IMR-90 (cell line): ENCODE data around the gene ADORA2A. TPM values are rescaled to one million over a fixed set of nuclear protein-coding genes. Genes with fewer than 3 reads are reported as not detected.

Experiments used
- ATAC-seq: fragments of 200-7000 bp; cut with Tn5 transposase; 2 replicates; pipeline ENCODE4 v1.9.1; 2020; ENCODE audit warnings: low read depth, mild to moderate bottlenecking, moderate library complexity
- BruUV-seq: library from RNA; stranded (reverse); fragments of 400-500 nt; replicated peaks from 2 replicates; lab custom pipeline; 2021; lab: Mats Ljungman, UMichigan
- CTCF ChIA-PET: fragments of 300-600 bp; formaldehyde crosslinking; extraction: SDS; loops from one replicate; lab custom pipeline; 2021; ENCODE audit warnings: antibody characterized with exemption; lab: Yijun Ruan, JAX
- POLR2A ChIA-PET: fragments of 300-600 bp; sonication (Branson Sonifier 250); formaldehyde crosslinking; loops from one replicate; lab custom pipeline; 2022; ENCODE audit warnings: antibody characterized with exemption; ENCODE audit not compliant: unreplicated experiment; lab: Charles Lee
- DNase-seq: peaks from one replicate; pipeline ENCODE4 v3.0.0; 2013
- H2AFZ ChIP-seq: replicated peaks from 2 replicates; pipeline ENCODE3; 2013; ENCODE audit warnings: low read length, mild to moderate bottlenecking; ENCODE audit not compliant: poor library complexity
- H2AK5ac ChIP-seq: 2 replicates; pipeline ENCODE4 v1.6.1; 2013; ENCODE audit warnings: low read depth, low read length, inconsistent platforms
- H2AK9ac ChIP-seq: replicated peaks from 2 replicates; pipeline ENCODE3; 2013; ENCODE audit warnings: mild to moderate bottlenecking, low read depth, low read length, moderate library complexity; ENCODE audit not compliant: poor library complexity
- H2BK120ac ChIP-seq: 2 replicates; pipeline ENCODE4 v1.6.1; 2013; ENCODE audit warnings: low read depth, low read length, inconsistent platforms
- H2BK15ac ChIP-seq: 3 replicates; pipeline ENCODE4 v1.6.1; 2013; ENCODE audit warnings: low read depth, low read length, inconsistent platforms
- H2BK20ac ChIP-seq: 2 replicates; pipeline ENCODE4 v1.6.1; 2013; ENCODE audit warnings: low read depth, mild to moderate bottlenecking, inconsistent platforms, low read length, moderate library complexity
- H2BK5ac ChIP-seq: 2 replicates; pipeline ENCODE4 v1.6.1; 2013; ENCODE audit warnings: mild to moderate bottlenecking, low read depth, low read length, inconsistent platforms; ENCODE audit not compliant: poor library complexity, severe bottlenecking
- H3K14ac ChIP-seq: replicated peaks from 2 replicates; pipeline ENCODE4 v1.6.1; 2013; ENCODE audit warnings: low read depth, low read length, inconsistent platforms
- H3K18ac ChIP-seq: 2 replicates; pipeline ENCODE4 v1.6.1; 2013; ENCODE audit warnings: low read depth, low read length, control low read depth
- H3K23ac ChIP-seq: 2 replicates; pipeline ENCODE4 v1.6.1; 2013; ENCODE audit warnings: low read depth, low read length, inconsistent platforms
- H3K27ac ChIP-seq: 2 replicates; pipeline ENCODE4 v1.5.1; 2013; ENCODE audit warnings: mild to moderate bottlenecking, control low read depth, low read length; ENCODE audit not compliant: insufficient read depth
- H3K27me3 ChIP-seq: 2 replicates; pipeline ENCODE4 v1.6.1; 2013; ENCODE audit warnings: low read length; ENCODE audit not compliant: control insufficient read depth, insufficient read depth
- H3K36me3 ChIP-seq: 2 replicates; pipeline ENCODE4 v1.6.1; 2013; ENCODE audit warnings: low read length, mixed read lengths; ENCODE audit not compliant: control insufficient read depth, insufficient read depth
- H3K4ac ChIP-seq: 2 replicates; pipeline ENCODE4 v1.6.1; 2013; ENCODE audit warnings: low read depth, low read length, inconsistent platforms
- H3K4me1 ChIP-seq: 2 replicates; pipeline ENCODE4 v1.6.1; 2013; ENCODE audit warnings: low read length, mixed read lengths; ENCODE audit not compliant: control insufficient read depth, insufficient read depth
- H3K4me2 ChIP-seq: 2 replicates; pipeline ENCODE4 v1.6.1; 2013; ENCODE audit warnings: low read depth, mild to moderate bottlenecking, control low read depth, low read length, moderate library complexity
- H3K4me3 ChIP-seq: 2 replicates; pipeline ENCODE4 v1.5.1; 2013; ENCODE audit warnings: low read depth, mild to moderate bottlenecking, control low read depth, low read length, moderate library complexity; ENCODE audit not compliant: insufficient read depth
- H3K56ac ChIP-seq: 2 replicates; pipeline ENCODE4 v1.6.1; 2013; ENCODE audit warnings: low read length, inconsistent platforms; ENCODE audit not compliant: insufficient read depth; ENCODE audit errors: extremely low read depth
- H3K79me1 ChIP-seq, 2 experiments: 2 replicates each; pipeline ENCODE4 v1.6.1; 2013; ENCODE audit warnings: low read length in 2 of 2, inconsistent platforms in 1 of 2, low read depth in 1 of 2
- H3K9ac ChIP-seq: 2 replicates; pipeline ENCODE4 v1.6.1; 2013; ENCODE audit warnings: low read depth, low read length, control low read depth
- H3K9me1 ChIP-seq: 2 replicates; pipeline ENCODE4 v1.6.1; 2013; ENCODE audit warnings: low read length, inconsistent platforms; ENCODE audit not compliant: insufficient read depth
- H3K9me3 ChIP-seq: 2 replicates; pipeline ENCODE4 v1.6.1; 2013; ENCODE audit warnings: low read length; ENCODE audit not compliant: control insufficient read depth, insufficient read depth
- H4K20me1 ChIP-seq: 2 replicates; pipeline ENCODE4 v1.6.1; 2013; ENCODE audit warnings: low read length, inconsistent platforms; ENCODE audit not compliant: insufficient read depth
- H4K5ac ChIP-seq: 2 replicates; pipeline ENCODE4 v1.6.1; 2013; ENCODE audit warnings: mild to moderate bottlenecking, low read depth, low read length, control low read depth
- H4K8ac ChIP-seq, 2 experiments: 2 replicates each; pipeline ENCODE4 v1.6.1; 2013; ENCODE audit warnings: low read depth in 2 of 2, low read length in 2 of 2, control low read depth in 1 of 2, inconsistent platforms in 1 of 2
- H4K91ac ChIP-seq: 2 replicates; pipeline ENCODE4 v1.6.1; 2013; ENCODE audit warnings: low read depth, low read length, inconsistent platforms; ENCODE audit not compliant: insufficient read depth
- BHLHE40 ChIP-seq: fragments of 150-350 bp; IDR thresholded peaks from 2 replicates; pipeline ENCODE4 v1.6.1; 2016; ENCODE audit warnings: mild to moderate bottlenecking, low read depth, low read length
- CEBPB ChIP-seq: IDR thresholded peaks from 2 replicates; pipeline ENCODE4 v1.6.1; 2012; ENCODE audit warnings: low read depth, low read length, improper control_type of control experiment
- CHD1 ChIP-seq: IDR thresholded peaks from 2 replicates; pipeline ENCODE4 v1.6.1; 2012; ENCODE audit warnings: low read depth, low read length, improper control_type of control experiment
- FOS ChIP-seq: fragments of 150-350 bp; IDR thresholded peaks from 2 replicates; pipeline ENCODE4 v1.6.1; 2016; ENCODE audit warnings: low read depth, low read length
- MAFK ChIP-seq: IDR thresholded peaks from 2 replicates; pipeline ENCODE4 v1.6.1; 2012; ENCODE audit warnings: low read depth, low read length, improper control_type of control experiment
- MAZ ChIP-seq: IDR thresholded peaks from 2 replicates; pipeline ENCODE4 v1.6.1; 2012; ENCODE audit warnings: low read depth, mild to moderate bottlenecking, low read length, improper control_type of control experiment, moderate library complexity, borderline replicate concordance
- MXI1 ChIP-seq: IDR thresholded peaks from 2 replicates; pipeline ENCODE4 v1.6.1; 2012; ENCODE audit warnings: low read depth, mild to moderate bottlenecking, low read length, moderate library complexity, borderline replicate concordance
- NFE2L2 ChIP-seq: fragments of 150-350 bp; IDR thresholded peaks from 2 replicates; pipeline ENCODE4 v1.6.1; 2016; ENCODE audit warnings: low read depth, mild to moderate bottlenecking, low read length
- RAD21 ChIP-seq: IDR thresholded peaks from 2 replicates; pipeline ENCODE4 v1.6.1; 2012; ENCODE audit warnings: low read length, improper control_type of control experiment
- RCOR1 ChIP-seq: IDR thresholded peaks from 2 replicates; pipeline ENCODE4 v1.6.1; 2012; ENCODE audit warnings: mild to moderate bottlenecking, low read length, improper control_type of control experiment; ENCODE audit not compliant: insufficient replicate concordance
- RFX5 ChIP-seq: IDR thresholded peaks from 2 replicates; pipeline ENCODE4 v1.8.0; 2012; ENCODE audit warnings: low read depth, mild to moderate bottlenecking, low read length, moderate library complexity
- SMC3 ChIP-seq: fragments of 150-350 bp; IDR thresholded peaks from 2 replicates; pipeline ENCODE4 v1.6.1; 2016; ENCODE audit warnings: low read depth, mild to moderate bottlenecking, antibody characterized with exemption, low read length, moderate library complexity
- WGBS, 2 experiments: methylation state at CpG; one replicate each; pipeline versions ENCODE4 v1.1.5 to v1.1.7; 2013; ENCODE audit warnings: missing lambda C conversion rate in 2 of 2; ENCODE audit not compliant: insufficient read length in 1 of 2; ENCODE audit errors: extremely low coverage in 2 of 2; 5-methylcytosine and 5-hydroxymethylcytosine counted together
- dilution Hi-C: fragments of 300-500 bp; cut with HindIII; formaldehyde crosslinking; loops from one replicate; pipeline ENCODE4 v1.14.3; 2018; ENCODE audit warnings: low sequenced_read_pairs; ENCODE audit not compliant: unreplicated experiment
- in situ Hi-C: fragments of 300-500 bp; cut with MboI; formaldehyde crosslinking; loops from 3 replicates; pipeline ENCODE4 v1.14.3; 2019; ENCODE audit warnings: low sequenced_read_pairs, inconsistent platforms, mixed read lengths
- intact Hi-C: fragments of 100-400 bp; cut with micrococcal nuclease; formaldehyde crosslinking; loops from 2 replicates; pipeline ENCODE4 v1.10.0; 2022
- polyA plus RNA-seq, 3 experiments: library from polyadenylated mRNA; depleted of rRNA; stranded (reverse); fragments of >200 nt; gene quantifications; 2 replicates each; pipeline ENCODE4 v1.2.3, GENCODE V29; 2012; ENCODE audit warnings: low replicate concordance in 1 of 3
- total RNA-seq: library from RNA; depleted of rRNA; stranded (reverse); fragments of >200 nt; gene quantifications from 2 replicates; pipeline ENCODE4 v1.2.3, GENCODE V29; 2012
- TF ChIP-seq, protein P1 (sequence below): fragments of 150-350 bp; IDR thresholded peaks from 2 replicates; pipeline ENCODE4 v1.6.1; 2017; ENCODE audit warnings: mild to moderate bottlenecking, antibody characterized with exemption, low read length, low read depth
- TF ChIP-seq, protein P2 (sequence below): conservative IDR thresholded peaks from 2 replicates; pipeline ENCODE4 v1.5.1; 2012; ENCODE audit warnings: mild to moderate bottlenecking, low read depth, low read length, improper control_type of control experiment
- TF ChIP-seq, protein P3 (sequence below): fragments of 150-350 bp; IDR thresholded peaks from 2 replicates; pipeline ENCODE4 v1.6.1; 2016; ENCODE audit warnings: low read depth, mild to moderate bottlenecking, low read length, moderate library complexity, borderline replicate concordance

The ADORA2A gene
- total and polyA plus RNA-seq, 2 of the 4 experiments (the other 2 are of a cell fraction), result 0.36 to 1.1 TPM

DNA sequence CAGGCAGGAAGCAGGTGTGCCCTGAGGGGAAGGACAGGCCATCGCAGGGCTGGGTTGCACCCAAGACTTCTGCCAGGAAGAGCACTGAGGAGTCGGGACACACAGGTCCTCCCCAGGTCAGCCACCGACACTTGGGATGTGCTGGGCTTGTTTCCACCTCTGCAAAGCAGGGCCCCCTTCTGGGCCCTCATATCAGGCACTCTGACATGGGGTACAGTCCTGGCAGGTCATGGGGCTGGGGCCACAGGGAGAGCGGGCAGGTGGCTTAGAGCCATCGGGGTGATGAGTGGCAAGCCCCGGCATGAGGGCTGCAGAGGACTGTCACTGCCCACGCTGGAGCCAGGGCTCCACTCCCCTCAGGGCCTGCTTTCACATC is 7.9 kb upstream of the ADORA2A start:
- Histone ChIP-seq H2BK15ac (no peak overlapping the region), H4K8ac (no peak overlapping the region), H2BK20ac (no peak overlapping the region), H3K4ac (no peak overlapping the region), H4K5ac (no peak overlapping the region), H4K20me1 (peaks cover 6% of the 10 kb centered on the region), H3K9me1 (peaks cover 15% of the 10 kb centered on the region), H3K9ac (no peak overlapping the region), H3K9me3 (no peaks in the 10 kb centered on the region), H3K18ac (no peak overlapping the region), H2AK9ac (no peak overlapping the region), H3K27me3 (peaks cover 9% of the 10 kb centered on the region), H3K4me1 (peaks cover 13% of the 10 kb centered on the region), H3K4me3 (no peak overlapping the region), H3K27ac (no peak overlapping the region), H3K79me1 (peaks cover 0 to 6% of the 10 kb centered on the region in 2 experiments; a peak in 1 of 4 replicates), H2AFZ (no peak overlapping the region), H3K14ac (no peak overlapping the region), H3K23ac (no peak overlapping the region), H2AK5ac (no peak overlapping the region; the same call in 1 of the 2 replicates), H3K36me3 (peaks cover 11% of the 10 kb centered on the region; the same call in 1 of the 2 replicates), H4K91ac (no peak overlapping the region), H3K4me2 (no peak overlapping the region), H3K56ac (no peak overlapping the region), H2BK120ac (no peak overlapping the region), H2BK5ac (no peak overlapping the region)
- no peak for DNase-seq
- dilution Hi-C loops (no loop called here), in situ Hi-C loops (loop anchor here (5.0 kb wide), 1 partner anchor 83 kb away; no protein-coding TSS in a partner anchor), intact Hi-C loops (no loop called here)
- ChIA-PET POLR2A (no interaction called here), CTCF (no interaction called here)
- BruUV-seq, result no TSS peak
- 87% methylated on average over 4 of the region's 7 CpGs; no CpG with 5 or more reads in 1 of the 2 experiments for WGBS, 2 experiments
- ATAC-seq, result no peak
- TF ChIP-seq BHLHE40 (no peak), MXI1 (no peak), RFX5 (no peak), RAD21 (no peak), CHD1 (no peak), SMC3 (no peak), RCOR1 (no peak), MAZ (no peak), CEBPB (no peak), MAFK (no peak), NFE2L2 (no peak), FOS (no peak)
- TF ChIP-seq, protein P1, sequence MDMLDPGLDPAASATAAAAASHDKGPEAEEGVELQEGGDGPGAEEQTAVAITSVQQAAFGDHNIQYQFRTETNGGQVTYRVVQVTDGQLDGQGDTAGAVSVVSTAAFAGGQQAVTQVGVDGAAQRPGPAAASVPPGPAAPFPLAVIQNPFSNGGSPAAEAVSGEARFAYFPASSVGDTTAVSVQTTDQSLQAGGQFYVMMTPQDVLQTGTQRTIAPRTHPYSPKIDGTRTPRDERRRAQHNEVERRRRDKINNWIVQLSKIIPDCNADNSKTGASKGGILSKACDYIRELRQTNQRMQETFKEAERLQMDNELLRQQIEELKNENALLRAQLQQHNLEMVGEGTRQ, result no peak
- TF ChIP-seq, protein P2, sequence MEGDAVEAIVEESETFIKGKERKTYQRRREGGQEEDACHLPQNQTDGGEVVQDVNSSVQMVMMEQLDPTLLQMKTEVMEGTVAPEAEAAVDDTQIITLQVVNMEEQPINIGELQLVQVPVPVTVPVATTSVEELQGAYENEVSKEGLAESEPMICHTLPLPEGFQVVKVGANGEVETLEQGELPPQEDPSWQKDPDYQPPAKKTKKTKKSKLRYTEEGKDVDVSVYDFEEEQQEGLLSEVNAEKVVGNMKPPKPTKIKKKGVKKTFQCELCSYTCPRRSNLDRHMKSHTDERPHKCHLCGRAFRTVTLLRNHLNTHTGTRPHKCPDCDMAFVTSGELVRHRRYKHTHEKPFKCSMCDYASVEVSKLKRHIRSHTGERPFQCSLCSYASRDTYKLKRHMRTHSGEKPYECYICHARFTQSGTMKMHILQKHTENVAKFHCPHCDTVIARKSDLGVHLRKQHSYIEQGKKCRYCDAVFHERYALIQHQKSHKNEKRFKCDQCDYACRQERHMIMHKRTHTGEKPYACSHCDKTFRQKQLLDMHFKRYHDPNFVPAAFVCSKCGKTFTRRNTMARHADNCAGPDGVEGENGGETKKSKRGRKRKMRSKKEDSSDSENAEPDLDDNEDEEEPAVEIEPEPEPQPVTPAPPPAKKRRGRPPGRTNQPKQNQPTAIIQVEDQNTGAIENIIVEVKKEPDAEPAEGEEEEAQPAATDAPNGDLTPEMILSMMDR, result no peak
- TF ChIP-seq, protein P3, sequence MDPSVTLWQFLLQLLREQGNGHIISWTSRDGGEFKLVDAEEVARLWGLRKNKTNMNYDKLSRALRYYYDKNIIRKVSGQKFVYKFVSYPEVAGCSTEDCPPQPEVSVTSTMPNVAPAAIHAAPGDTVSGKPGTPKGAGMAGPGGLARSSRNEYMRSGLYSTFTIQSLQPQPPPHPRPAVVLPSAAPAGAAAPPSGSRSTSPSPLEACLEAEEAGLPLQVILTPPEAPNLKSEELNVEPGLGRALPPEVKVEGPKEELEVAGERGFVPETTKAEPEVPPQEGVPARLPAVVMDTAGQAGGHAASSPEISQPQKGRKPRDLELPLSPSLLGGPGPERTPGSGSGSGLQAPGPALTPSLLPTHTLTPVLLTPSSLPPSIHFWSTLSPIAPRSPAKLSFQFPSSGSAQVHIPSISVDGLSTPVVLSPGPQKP, result no peak
